AG09309 (cell line): ENCODE measurements around the gene NPHS1.

Experiments
- DNase-seq: peaks from one replicate; pipeline ENCODE4 v3.0.0-alpha.2; 2010; ENCODE audit warnings: low read depth
- H3K4me3 ChIP-seq: 2 replicates; pipeline ENCODE4 v1.5.1; 2011; ENCODE audit warnings: mild to moderate bottlenecking, low read depth, low read length, moderate library complexity; ENCODE audit not compliant: control insufficient read depth
- CTCF ChIP-seq: IDR thresholded peaks from 2 replicates; pipeline ENCODE4 v1.5.1; 2011; ENCODE audit warnings: mild to moderate bottlenecking, low read depth, low read length, inconsistent platforms; ENCODE audit not compliant: insufficient read depth, control insufficient read depth; ENCODE audit errors: missing control alignments

NPHS1 gene

GRCh38 chr19:35848919-35849505 lies 3.3 kb downstream of the NPHS1 start:
- no peak for TF ChIP-seq CTCF
- DNase-seq: no peak
- H3K4me3 ChIP-seq: no peak overlapping the region

GRCh38 chr19:35848486-35848885 lies 3.8 kb downstream of the NPHS1 start:
- no peak for TF ChIP-seq CTCF
- no peak overlapping the region for H3K4me3 ChIP-seq
- no peak for DNase-seq

- H3K4me3 ChIP-seq: no peak overlapping the region
- TF ChIP-seq CTCF: no peak
- no peak for DNase-seq
These were observed 4.4 kb downstream of the NPHS1 start for GRCh38 chr19:35847911-35848310.

- no peak for DNase-seq
- no peak for TF ChIP-seq CTCF
- H3K4me3 ChIP-seq: no peak overlapping the region
These were observed 6.2 kb downstream of the NPHS1 start for GRCh38 chr19:35846038-35846668.

GRCh38 chr19:35845215-35846037 lies 6.9 kb downstream of the NPHS1 start:
- no peak for TF ChIP-seq CTCF
- no peak for DNase-seq
- H3K4me3 ChIP-seq: no peak overlapping the region

GRCh38 chr19:35844482-35845214 lies 7.7 kb downstream of the NPHS1 start:
- no peak overlapping the region for H3K4me3 ChIP-seq
- DNase-seq: no peak
- TF ChIP-seq CTCF: no peak
